A549 treated with dexamethasone at 1 μM for 4 hours (cell line): ENCODE results near the gene TMEM120A. TPM values are rescaled to one million over a fixed set of nuclear protein-coding genes. Genes with fewer than 3 reads are reported as not detected.

Experiments used
- total RNA-seq: library from RNA; stranded (reverse); fragments of 200-300 nt; extraction: Qiagen RNA extraction; gene quantifications from 5 replicates; pipeline ENCODE4 v1.2.3, GENCODE V29; 2022

The TMEM120A gene
- total RNA-seq = 37.7 to 48.3 TPM (median 45.4 TPM) in 5 replicates

DNA sequence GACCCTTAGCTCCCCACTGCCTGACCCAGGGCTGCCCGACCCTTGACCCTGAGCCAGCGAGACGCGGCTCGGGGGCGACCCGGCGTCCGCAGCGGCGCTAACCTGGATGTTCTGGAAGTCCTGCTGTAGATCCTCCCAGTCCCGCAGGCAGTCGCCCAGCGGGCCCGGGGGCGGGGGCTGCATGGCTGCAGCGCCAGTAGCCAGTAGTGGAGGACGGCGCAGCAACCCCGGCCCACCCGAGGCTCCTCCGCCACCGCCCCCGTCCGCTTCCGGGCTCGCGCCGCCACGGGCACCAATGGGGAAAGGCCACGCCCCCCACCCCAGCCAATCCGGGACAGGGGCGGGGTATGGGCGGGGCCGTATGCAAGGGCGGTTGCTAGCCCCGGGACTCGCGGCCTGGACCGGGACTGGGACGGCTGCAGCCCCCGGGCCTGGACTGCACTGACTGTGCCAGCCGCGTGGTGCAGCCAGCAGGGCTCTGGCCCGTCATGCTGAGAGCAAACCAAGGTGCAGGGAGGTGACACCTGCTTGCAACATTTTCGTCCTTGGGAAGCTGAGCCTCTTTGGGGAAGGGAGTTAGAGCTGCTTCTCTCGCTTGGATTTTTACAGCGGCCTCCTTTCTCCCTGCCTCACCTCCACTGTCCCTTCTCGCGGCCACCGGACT, at the start of gene TMEM120A:
TSS of gene TMEM120A (minus strand) at position 208 of the 664 bp plus-strand sequence. CDS start at position 183, 25 bp downstream.

Other genes with a start within 250 kb of the TMEM120A start
- 6.7 to 11.1 TPM (median 7.7 TPM) in 5 replicates for gene CCL26, start 222.4 kb downstream of the TMEM120A start, total RNA-seq
- gene CCL24, start 180.8 kb downstream of the TMEM120A start, total RNA-seq = not detected in 5 replicates
- gene RHBDD2, start 115.6 kb downstream of the TMEM120A start, total RNA-seq = 73.7 to 95.1 TPM (median 91.9 TPM) in 5 replicates
- 101 to 167 TPM (median 157 TPM) in 5 replicates for gene POR, start 79.4 kb downstream of the TMEM120A start, total RNA-seq
- 43.8 to 50.8 TPM (median 47.0 TPM) in 5 replicates for gene STYXL1, start 53.4 kb upstream of the TMEM120A start, total RNA-seq
- gene MDH2, start 53.5 kb upstream of the TMEM120A start, total RNA-seq = 337 to 442 TPM (median 409 TPM) in 5 replicates
- 9.5 to 13.5 TPM (median 11.7 TPM) in 5 replicates for gene SRRM3, start 207.3 kb upstream of the TMEM120A start, total RNA-seq